ENCODE results near the gene RHOA.

Gene RHOA

GRCh38 chr3:49316696-49317457 is 94.9 kb downstream of the RHOA start:
- DNase-seq, result no peak

- no peak for DNase-seq
Observed at GRCh38 chr3:49313896-49314688, 97.7 kb downstream of the RHOA start.

GRCh38 chr3:49311283-49311682 is 100.5 kb downstream of the RHOA start:
- DNase-seq, result no peak

- DNase-seq, result no peak
Observed at GRCh38 chr3:49310677-49311076, 101.1 kb downstream of the RHOA start.
